Measurements from ENCODE around the gene CDC27.
A peak's percentile ranks its signal among the peaks of the same experiment; 100 is the strongest.
"Not testable (repeated sequence)": the region's sequence is repeated elsewhere in the genome, so short reads cannot be mapped to it uniquely, and the experiment has no call there.

The CDC27 gene, protein sequence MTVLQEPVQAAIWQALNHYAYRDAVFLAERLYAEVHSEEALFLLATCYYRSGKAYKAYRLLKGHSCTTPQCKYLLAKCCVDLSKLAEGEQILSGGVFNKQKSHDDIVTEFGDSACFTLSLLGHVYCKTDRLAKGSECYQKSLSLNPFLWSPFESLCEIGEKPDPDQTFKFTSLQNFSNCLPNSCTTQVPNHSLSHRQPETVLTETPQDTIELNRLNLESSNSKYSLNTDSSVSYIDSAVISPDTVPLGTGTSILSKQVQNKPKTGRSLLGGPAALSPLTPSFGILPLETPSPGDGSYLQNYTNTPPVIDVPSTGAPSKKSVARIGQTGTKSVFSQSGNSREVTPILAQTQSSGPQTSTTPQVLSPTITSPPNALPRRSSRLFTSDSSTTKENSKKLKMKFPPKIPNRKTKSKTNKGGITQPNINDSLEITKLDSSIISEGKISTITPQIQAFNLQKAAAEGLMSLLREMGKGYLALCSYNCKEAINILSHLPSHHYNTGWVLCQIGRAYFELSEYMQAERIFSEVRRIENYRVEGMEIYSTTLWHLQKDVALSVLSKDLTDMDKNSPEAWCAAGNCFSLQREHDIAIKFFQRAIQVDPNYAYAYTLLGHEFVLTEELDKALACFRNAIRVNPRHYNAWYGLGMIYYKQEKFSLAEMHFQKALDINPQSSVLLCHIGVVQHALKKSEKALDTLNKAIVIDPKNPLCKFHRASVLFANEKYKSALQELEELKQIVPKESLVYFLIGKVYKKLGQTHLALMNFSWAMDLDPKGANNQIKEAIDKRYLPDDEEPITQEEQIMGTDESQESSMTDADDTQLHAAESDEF

DNA sequence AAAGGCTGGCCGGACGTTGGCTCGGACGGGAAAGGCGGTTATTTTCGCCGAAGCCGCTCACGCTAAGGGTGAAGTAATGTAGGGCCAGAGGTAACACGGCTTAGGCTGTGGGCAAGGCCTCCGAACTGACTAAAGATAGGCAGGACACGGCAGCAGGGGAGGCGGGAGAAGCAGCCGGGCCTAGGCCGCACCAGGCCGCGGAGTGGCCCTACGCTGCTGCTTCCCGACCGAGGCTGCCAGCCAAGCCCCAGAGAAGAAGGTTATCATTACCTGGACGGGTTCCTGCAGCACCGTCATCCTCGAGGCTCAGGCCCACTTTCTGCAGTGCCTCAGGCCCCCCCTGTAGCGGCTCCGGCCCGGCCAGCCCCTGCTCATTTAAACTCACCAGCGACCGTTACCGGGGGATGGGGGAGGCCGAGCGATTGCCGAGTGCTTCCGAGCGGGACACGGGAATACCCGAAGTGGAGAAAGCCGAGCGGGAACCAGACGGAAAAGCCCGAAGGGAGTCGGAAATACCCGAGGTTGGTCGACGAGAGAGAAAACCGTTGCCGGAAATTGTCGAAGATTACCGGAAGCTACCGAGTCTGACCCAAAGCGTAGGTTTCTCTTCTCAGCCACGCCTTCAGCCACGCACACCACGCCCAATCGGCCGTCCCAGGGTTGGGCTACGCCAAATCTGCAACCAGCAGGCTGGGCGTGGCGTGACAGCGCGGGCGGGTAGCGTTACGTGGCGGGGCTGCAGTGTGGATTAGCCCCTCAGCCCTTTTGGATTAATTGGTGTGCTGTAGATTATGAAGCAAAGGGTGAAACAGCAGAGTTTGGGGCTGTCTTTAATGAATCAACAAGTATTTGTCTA, at the start of gene CDC27:
Gene CDC27, minus strand, starts transcription at position 420 of the 856 bp plus-strand sequence. Its CDS starts 123 bp downstream, at position 297.
- peak; percentile 99 for DNase-seq

DNA sequence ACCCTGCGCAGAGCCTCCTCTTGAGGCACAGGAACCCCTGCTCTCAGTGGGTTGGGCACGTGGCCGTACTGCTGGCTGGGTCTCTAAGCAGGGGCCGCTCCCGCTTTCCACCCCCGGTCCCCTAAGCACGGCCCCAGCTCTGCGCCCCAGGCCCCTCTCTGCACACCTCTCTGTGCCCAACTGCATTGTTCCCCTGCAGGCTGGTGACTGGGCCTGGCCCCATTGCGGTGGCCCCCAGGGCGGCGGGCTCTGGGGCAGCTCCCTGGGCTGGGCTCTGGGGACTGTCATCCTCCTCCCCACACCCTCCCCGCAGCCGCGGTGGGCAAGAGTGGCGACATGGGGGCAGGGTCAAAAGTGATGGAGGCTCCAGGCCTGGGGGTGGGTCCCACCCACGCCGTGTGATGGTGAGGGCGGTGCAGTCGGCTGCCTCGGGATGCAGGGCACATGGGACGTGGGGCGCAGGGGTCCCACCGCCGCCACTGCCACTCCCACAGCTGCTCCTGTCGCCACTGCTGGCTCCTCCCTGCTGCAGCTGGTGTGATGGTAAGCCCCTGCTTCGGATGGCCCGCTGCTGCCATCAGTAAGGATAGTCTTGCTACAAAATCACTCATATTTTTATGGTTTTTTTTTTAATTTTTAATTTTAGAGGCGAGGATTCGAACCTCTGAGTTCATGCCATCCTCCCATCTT, 49.4 kb upstream of the CDC27 start:
- no peak for DNase-seq

DNA sequence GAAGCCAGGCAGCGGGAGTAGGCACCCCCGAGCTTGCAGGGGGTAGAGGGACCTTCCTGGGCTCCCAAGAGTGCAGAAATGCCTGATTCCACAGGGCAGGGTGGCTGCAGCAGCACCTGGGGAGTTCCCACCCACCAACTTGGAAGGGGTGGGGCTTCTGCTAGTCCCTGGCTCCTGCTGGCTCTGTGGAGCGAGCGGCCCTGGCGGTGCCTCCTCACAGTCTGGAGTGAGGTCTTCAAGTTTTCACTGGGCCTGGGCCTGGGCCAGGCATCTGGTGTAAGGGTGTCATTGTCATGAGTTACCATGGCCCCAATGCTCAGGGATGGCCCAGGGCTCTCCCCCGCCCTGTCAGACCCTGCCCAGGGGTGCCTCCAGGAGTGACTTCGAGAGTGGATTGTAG, 48.7 kb upstream of the CDC27 start:
- no peak for DNase-seq

DNA sequence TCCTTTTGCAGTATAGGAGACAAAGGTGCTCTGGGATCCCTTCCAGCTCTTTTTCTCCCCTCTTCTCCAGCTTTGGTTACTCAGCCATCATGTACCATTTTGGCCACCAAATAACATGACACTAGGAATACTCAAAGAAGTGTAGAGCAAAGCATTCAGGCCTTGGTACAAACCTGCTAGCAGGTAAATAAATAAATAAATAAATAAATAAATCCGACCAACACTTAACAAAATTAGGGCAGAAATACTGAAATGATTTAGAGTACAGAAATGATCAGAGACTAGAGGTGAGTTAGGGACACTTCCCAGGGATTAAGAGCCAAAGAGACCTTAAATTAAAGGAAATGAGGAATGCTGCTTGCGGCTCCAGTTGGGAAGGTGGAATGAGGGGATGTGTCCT, 46.8 kb upstream of the CDC27 start:
- no peak for DNase-seq

DNA sequence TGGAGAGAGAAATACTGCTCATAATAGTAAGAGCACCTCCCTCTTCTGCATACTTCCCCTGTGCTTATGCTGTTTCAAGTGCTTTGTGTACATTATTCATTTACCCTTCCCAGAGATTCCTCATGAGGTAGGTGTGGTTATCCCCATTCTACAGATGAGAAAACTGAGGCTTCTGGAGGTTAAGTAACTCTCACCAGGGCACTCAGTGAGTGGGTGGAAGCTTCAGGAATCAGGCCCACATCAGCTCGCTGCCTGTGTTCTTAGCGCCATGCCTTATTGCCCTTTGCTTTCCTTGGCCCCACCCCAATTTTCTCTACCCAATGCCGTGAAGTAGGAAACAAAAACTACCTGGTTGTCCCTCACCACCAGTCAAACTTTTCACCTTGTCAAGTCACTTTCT, 46.4 kb upstream of the CDC27 start:
- no peak for DNase-seq

DNA sequence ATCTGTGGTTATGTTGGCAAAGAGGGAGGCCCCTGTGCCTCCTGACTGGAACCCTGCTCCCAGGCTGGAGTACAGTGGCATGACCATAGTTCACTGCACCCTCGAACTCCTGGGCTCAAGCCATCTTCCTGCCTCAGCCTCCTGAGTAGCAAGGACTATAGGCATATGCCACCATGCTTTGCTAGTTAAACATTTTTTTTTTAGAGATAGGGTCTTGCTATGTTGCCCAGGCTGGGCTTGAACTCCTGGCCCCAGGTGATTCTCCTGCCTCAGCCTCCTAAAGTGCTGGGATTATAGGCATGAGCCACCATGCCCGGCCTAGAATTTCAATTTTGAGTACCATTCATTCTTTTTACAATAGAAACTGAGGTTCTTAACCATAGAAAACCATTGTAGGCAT, 43.4 kb upstream of the CDC27 start:
- DNase-seq: no peak

DNA sequence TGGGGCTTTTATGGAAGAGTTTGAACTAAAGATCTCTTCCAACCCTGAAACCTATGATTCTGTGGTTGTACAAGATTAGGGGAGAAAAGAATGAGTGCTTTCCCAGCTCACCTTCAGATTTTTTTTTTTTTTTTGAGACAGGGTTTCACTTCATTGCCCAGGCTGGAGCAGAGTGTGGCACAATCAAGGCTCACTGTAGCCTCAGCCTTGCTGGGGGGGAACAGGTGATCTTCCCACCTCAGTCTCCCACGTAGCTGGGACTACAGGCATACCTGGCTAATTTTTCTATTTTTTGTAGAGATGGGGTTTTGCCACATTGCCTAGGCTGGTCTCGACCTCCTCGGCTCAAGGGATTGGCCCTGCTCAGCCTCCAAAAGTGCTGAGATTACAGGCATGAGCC, 42.8 kb upstream of the CDC27 start:
- DNase-seq: no peak

DNA sequence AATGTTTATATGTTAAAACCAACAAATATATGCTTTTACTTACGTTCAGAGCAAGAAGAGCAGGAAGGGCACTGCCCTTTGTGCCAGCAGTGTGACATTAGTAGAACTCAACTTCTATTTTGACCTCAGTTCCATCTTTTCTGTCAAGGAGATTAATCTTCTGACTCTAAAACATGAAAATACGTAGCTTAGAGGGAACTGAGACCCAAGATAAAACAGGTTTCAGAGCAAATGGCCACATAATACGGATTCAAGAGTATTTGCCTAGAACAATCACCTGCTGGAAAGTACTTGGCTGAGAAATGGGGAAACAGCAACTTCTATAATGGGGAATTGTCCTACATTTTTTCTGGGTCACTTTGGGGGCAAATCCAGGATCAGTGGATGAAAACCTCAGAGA, 42.2 kb upstream of the CDC27 start:
- no peak for DNase-seq

DNA sequence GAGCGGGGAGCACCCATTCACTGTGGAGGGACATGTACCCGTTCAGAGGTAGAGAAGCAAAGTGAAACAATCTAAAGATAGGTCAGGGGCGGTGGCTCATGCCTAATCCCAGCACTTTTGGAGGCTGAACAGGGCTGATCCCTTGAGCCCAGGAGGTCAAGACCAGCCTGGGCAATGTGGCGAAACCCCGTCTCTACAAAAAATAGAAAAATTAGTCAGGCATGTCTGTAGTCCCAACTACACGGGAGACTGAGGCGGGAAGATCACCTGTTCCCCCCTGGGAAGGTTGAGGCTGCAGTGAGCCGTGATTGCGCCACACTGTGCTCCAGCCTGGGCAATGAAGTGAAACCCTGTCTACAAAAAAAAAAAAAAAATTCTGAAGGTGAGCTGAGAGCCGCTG, 41.8 kb upstream of the CDC27 start:
- DNase-seq: no peak

DNA sequence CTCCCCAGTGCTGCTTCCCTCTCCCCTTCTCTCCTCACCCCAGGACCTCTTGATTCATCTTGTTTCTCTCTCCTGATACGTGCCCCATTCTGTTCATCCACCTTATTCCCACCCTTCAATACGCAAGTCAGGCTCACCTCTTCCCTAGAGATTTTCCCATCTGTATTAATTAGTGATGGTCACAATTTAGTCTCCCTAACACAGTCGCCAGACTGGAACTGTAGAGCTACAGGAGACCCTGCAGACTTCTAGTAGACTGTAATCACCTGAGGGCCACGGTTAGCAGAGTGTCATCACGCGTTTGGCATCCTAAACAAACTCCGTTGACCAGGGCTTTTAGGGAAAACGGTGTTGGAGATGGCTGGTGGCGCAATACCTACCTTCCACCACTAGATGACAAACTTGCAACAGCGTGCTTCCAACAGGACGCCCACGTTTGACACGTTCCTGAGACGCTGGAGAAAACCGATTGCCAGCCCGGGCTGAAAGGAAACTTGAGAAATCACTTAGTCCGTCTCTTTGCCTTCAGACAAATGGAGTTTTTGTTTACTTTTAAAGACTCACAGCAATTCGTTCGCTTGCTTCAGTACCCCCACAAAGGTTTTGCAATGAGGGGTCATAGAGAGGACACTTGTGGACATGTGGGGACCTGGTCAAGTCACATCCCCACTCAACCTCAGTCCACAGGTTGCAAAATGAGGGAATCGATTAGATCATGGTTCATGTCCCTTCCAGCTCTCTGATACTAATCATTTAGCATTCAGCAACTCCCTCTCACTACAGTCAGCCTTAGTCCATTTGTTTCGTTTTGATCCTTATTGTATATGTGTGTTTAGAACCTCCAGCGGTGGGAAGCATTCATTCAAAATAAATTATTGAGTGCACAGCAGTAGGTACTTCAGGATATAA, 40.7 kb upstream of the CDC27 start:
- DNase-seq: peak; percentile 81

DNA sequence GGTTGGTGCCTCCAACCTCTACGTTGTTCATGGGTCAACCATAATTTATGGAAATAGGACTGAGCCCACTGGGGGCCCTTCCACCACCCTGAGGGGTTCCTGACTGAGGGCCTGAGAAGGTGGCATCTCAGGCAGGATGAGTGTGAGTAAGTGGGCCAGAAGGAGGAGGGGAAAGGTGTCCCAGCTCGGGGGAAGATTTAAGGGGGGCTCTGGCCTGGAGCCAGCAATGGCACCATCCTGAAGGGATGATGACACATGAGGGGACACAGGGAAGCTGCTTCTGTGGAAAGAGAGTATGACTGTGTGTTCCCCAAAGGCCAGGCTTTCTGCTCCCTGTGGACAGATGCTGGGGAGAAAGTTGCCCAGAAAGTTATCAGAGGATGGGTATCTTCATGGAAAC, 38.8 kb upstream of the CDC27 start:
- no peak for DNase-seq

DNA sequence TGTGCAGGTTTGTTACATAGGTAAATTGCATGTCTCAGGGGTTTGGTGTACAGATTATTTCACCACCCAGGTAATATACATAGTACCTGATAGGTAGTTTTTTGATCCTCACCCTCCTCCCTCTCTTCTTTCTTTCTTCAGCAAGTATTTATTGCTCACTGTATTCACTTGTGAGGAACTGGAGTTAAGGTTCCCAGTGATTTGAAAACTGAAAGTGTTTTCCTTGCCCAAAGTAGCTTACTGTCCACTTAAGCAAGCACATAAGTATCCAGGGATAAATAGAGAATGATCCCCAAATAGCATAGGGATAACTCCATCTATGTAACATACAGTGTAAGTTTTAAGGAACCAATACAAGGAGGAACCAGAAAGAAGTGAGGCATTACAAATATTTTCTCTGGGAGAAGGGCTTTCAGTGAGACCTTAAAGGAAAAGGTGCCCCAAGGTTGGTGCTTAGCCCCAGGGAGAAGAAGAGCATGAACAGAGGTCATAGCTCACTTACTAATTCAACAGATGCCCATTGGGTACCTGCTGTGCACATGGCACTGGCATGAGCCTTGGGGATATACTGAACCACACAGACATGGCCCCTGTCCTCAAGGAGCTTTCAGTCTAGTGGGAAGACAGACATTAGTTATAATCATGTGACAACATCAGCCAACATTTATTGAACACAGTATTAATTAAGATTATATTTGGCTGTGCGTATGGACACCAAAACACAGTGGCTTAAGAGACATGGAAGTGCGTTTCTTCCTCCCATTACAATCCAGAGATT, 37.0 kb upstream of the CDC27 start:
- DNase-seq: no peak

DNA sequence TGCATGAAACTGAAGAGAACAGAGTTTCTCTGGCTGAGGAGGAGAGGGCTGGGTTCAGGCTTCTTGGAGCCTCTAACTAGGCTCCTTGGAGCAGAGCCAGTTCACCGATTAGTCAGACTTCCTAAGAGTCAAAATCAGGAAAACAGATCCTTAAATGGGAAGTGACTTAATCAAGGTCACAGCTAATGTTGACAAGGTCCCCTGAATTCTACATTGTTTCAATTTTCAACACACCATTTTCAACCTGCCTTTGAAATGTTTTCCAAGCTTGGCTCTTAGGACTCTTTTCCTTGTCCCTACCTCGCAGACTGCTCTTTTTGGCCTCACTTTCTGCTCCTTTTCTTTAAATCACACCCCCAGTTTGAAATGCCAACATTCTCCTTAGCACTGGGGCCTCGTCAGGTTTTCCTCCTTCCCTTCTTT, 36.4 kb upstream of the CDC27 start:
- no peak for DNase-seq

DNA sequence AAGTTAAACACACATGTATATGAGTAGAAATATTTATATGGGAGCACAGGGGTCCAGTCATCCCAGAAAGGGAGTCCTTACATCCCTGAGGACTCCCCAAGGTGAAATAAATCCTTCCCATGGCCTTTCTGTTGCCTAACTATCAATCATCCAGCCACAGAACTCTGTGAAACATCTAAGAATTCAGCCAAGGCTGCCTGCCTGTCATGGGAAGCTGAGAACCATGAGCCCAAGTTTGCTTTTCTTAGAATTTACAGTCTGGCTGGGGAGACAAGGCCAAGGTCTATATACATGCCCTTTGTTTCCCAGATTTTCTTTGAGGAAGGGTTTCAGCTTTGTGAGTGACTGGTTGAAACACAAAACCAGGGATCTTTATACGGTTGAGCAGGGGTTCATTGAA, 35.9 kb upstream of the CDC27 start:
- DNase-seq: no peak

DNA sequence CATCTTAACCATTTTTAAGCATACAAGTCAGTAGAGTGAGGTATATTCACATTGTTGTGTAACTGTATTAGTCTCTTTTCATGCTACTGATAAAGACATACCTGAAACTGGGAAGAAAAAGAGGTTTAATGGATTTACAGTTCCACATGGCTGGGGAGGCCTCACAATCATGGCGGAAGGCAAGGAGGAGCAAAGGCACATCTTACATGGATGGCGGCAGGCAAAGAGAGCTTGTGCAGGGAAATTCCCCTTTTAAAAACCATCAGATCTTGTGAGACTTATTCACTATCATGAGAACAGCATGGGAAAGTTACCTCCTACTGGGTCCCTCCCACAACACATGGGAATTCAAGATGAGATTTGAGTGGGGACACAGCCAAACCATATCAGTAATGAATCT, 35.0 kb upstream of the CDC27 start:
- DNase-seq: not testable (repeated sequence)

DNA sequence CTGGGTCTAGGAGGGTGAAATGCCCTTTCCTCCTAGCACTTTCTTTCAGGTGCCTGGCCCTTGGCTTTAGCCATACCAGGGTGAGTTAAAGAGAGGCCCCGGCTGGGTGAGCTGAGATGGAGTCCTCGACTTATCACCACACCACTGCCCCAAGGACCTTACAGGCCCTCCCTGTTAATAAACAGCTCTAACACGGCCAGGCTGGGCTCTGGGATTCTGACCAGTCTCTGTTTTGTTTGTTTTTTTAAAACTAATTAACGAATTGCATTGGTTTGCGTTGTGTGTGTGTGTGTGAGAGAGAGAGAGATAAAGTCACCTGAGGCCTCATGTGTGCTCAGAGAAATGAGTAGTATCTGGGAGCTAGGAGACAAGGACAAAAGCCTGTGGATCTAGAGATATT, 34.4 kb upstream of the CDC27 start:
- DNase-seq: no peak

DNA sequence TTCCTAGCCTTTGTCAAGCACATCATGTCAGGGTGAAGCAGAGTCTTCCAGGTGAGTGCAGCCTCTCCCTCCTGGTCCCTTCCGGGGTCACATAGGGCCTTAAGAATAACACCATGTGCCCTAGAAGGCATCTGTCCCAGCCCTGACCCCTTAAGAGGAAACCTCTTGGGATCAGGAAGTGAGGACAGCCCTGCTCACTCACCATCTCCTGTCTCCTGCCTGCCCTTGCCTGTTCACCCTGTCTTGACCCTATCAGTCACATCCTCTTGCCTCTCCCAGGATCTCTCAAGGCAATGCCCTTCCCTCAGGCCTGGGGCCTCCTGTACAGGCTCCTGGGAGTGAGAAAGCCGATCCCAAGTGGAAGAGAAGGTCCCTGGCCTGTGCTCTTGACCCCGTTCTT, 33.9 kb upstream of the CDC27 start:
- no peak for DNase-seq

DNA sequence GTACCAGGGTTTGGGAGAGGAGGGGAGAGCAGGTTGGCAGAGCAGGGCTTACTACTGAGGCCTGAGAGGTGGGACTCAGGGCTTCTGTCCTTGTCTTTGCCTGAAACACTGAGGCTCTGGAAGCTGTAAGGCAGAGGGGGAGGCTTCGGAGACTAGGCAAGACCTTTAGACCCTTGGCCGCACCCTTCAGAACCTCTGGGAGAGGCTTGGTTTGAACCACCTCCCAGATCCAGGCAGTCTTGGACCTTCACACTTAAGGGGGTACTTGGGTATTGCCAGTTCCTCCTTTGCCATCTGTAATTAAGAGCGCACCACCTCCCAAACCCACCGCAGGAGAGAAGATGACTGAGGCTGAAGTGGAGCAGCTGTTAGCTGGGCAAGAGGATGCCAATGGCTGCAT, 33.0 kb upstream of the CDC27 start:
- DNase-seq: no peak

DNA sequence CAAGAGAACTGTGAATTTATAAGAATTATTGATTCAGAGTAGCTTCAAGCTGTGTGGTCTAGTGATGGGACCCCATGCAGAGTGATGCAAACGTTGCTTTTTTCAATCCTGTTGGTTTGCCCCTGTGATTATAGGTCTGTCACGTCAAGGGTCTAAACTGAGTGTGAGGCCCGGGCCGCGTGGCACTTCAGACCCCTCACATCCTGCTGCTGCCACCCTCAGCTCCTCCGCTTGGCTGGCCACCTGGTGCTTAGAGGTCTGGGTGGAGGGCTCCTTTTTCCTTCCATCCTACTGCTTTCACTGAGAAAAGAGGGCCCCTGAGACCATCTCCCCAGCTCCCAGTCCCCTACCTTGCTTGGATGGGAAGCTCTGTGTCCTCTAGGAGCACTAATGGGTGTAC, 32.1 kb upstream of the CDC27 start:
- DNase-seq: no peak

DNA sequence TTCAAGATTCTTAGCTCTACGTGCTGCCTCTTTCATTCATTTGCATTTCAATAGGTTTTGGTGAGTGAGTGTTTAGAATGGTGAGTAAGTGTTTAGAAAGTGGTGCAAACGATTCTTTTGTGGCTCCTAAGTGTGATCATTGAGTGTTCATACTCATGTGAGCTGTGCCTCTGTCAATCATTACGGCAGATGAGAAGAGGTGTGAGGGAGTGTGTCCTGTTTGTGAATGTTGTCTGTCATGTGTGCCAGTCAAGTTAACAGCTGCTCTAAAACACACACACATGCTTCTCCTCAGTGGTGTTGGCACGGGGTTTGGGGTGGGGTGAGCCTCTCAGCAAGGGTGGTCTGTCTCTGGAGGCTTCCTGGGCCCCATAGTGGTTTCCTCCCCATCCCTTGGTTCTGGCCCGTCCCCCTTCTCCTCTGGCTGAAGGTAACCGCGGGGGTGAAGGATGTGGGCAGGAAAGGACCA, 31.5 kb upstream of the CDC27 start:
- DNase-seq: no peak
